Measurements from ENCODE around the gene VWCE. TPM values are rescaled to one million over a fixed set of nuclear protein-coding genes. Genes with fewer than 3 reads are reported as not detected.

VWCE gene
- total RNA-seq, 1 experiment from 2014 or later: 20.6 TPM

- H2BK20ac ChIP-seq (ENCODE audit: low read depth, low read length, poor library complexity, severe bottlenecking): no peak overlapping the region
- no peak overlapping the region for H3K4me2 ChIP-seq (ENCODE audit: insufficient read depth, insufficient read length, low read length)
- no peak overlapping the region for H2AFZ ChIP-seq (ENCODE audit: low read length)
- no peak for DNase-seq
- no peaks in the 10 kb centered on the region for H3K9me3 ChIP-seq (ENCODE audit: control insufficient read depth, low read depth, low read length)
- H3K4me1 ChIP-seq (ENCODE audit: insufficient read depth, low read length): no peaks in the 10 kb centered on the region
- H3T11ph ChIP-seq (ENCODE audit: low read length): no peak overlapping the region
- no peak overlapping the region for H3K18ac ChIP-seq (ENCODE audit: insufficient read length, low read depth, low read length)
- H3K27ac ChIP-seq (ENCODE audit: insufficient read length, low read depth, low read length): no peak overlapping the region
- no peak overlapping the region for H2AK5ac ChIP-seq (ENCODE audit: insufficient read length, low read length)
- no peak overlapping the region for H4K8ac ChIP-seq (replicated peaks; ENCODE audit: insufficient read length, low read depth, low read length)
- H3K27me3 Mint-ChIP-seq (ENCODE audit: low read depth): no peaks in the 10 kb centered on the region
- no peak overlapping the region for H3K4ac ChIP-seq (ENCODE audit: low read depth, low read length)
- H3K23ac ChIP-seq (ENCODE audit: insufficient read length, low read depth, low read length): no peak overlapping the region
- no peak overlapping the region for H4K91ac ChIP-seq (ENCODE audit: insufficient read length, low read depth, low read length)
- no peaks in the 10 kb centered on the region for H3K27me3 ChIP-seq (ENCODE audit: insufficient read depth, low read length)
- H2BK120ac ChIP-seq (ENCODE audit: low read depth, low read length, poor library complexity, severe bottlenecking): no peak overlapping the region
- H3K4me3 Mint-ChIP-seq: no peak overlapping the region
- H3K79me1 ChIP-seq (ENCODE audit: insufficient read depth, low read depth, low read length, poor library complexity, severe bottlenecking): no peaks in the 10 kb centered on the region
- H4K20me1 ChIP-seq (ENCODE audit: control insufficient read depth, insufficient read depth, insufficient read length): no peaks in the 10 kb centered on the region
- H3K36me3 Mint-ChIP-seq (ENCODE audit: insufficient read depth in 1 of 3, low read depth in 3 of 3): peaks cover 0 to 5% (median 0%) of the 10 kb centered on the region in 3 experiments; a peak in 2 of 7 replicates
- no peaks in the 10 kb centered on the region for H3K79me2 ChIP-seq (ENCODE audit: insufficient read depth, low read length)
- no peak overlapping the region for H2BK15ac ChIP-seq (ENCODE audit: low read depth, low read length)
- H3K9me3 Mint-ChIP-seq: no peaks in the 10 kb centered on the region
- peaks cover 0 to 3% of the 10 kb centered on the region in 2 experiments; a peak in 1 of 4 replicates for H3K4me1 Mint-ChIP-seq
- no peak overlapping the region for H2BK12ac ChIP-seq (ENCODE audit: insufficient read length, low read depth, low read length)
- no peak for TF ChIP-seq CTCF (conservative IDR thresholded peaks at IDR 0.05)
- no peak overlapping the region for H4K5ac ChIP-seq (ENCODE audit: insufficient read length, low read depth, low read length)
- no CpG with 5 or more reads among the region's 9 CpGs for WGBS (ENCODE audit: extremely low coverage, insufficient read length, low lambda C conversion rate)
- no peak overlapping the region for H2BK5ac ChIP-seq (ENCODE audit: insufficient read length, low read length)
- H3K23me2 ChIP-seq (ENCODE audit: insufficient read length, low read depth, low read length, poor library complexity, severe bottlenecking): no peaks in the 10 kb centered on the region
- no peak overlapping the region for H3K56ac ChIP-seq (ENCODE audit: insufficient read length, low read depth, low read length)
- no peak overlapping the region for H3K27ac Mint-ChIP-seq
- H3K14ac ChIP-seq (ENCODE audit: insufficient read depth, low read length): no peak overlapping the region
- H3K9ac ChIP-seq (ENCODE audit: extremely low read depth, insufficient read length, low read length): no peak overlapping the region
Observed at GRCh38 chr11:61258546-61258945, 36.6 kb downstream of the VWCE start.

Measured in H9 (cell line).